GM12891 (cell line): ENCODE measurements around the gene SGSM1.

Experiments
- DNase-seq: peaks from one replicate; pipeline ENCODE4 v3.0.0; 2011; ENCODE audit warnings: low spot score; ENCODE audit not compliant: insufficient read length
- FAIRE-seq: peaks from 2 replicates; lab custom pipeline; 2011; peaks lifted over from hg19 to GRCh38; lab: Jason Lieb, UNC
- PAX5 ChIP-seq: IDR thresholded peaks from 2 replicates; pipeline ENCODE4 v1.6.1; 2011; ENCODE audit warnings: low read length, moderate library complexity, mild to moderate bottlenecking; ENCODE audit not compliant: insufficient read depth, severe bottlenecking
- POLR2A ChIP-seq: IDR thresholded peaks from 2 replicates; pipeline ENCODE4 v1.6.1; 2011; ENCODE audit warnings: low read depth, low read length, control low read depth
- POLR2AphosphoS5 ChIP-seq: IDR thresholded peaks from 2 replicates; pipeline ENCODE4 v1.6.1; 2011; ENCODE audit warnings: low read depth, low read length, control low read depth
- POU2F2 ChIP-seq: IDR thresholded peaks from 2 replicates; pipeline ENCODE4 v1.6.1; 2011; ENCODE audit warnings: low read depth, mild to moderate bottlenecking, control low read depth, low read length, moderate library complexity
- SPI1 ChIP-seq: IDR thresholded peaks from 2 replicates; pipeline ENCODE4 v1.6.1; 2011; ENCODE audit warnings: low read depth, low read length, control low read depth
- TAF1 ChIP-seq: IDR thresholded peaks from 2 replicates; pipeline ENCODE4 v1.6.1; 2011; ENCODE audit warnings: low read depth, low read length, control low read depth

The SGSM1 gene

GRCh38 chr22:24969560-24970301 lies 163.7 kb downstream of the SGSM1 start:
- TF ChIP-seq POLR2A (no peak), TAF1 (no peak), PAX5 (no peak), SPI1 (no peak), POLR2AphosphoS5 (no peak), POU2F2 (no peak)
- DNase-seq (no peak), FAIRE-seq (no peak)

- DNase-seq (no peak), FAIRE-seq (no peak)
- TF ChIP-seq POLR2AphosphoS5: no peak
- TF ChIP-seq SPI1: no peak
- TF ChIP-seq POLR2A: no peak
- no peak for TF ChIP-seq POU2F2
- TF ChIP-seq TAF1: no peak
- TF ChIP-seq PAX5: no peak
Measured at GRCh38 chr22:24972369-24972768, 166.4 kb downstream of the SGSM1 start.

GRCh38 chr22:24973872-24974271 lies 167.9 kb downstream of the SGSM1 start:
- TF ChIP-seq SPI1 (no peak), PAX5 (no peak), POU2F2 (no peak), POLR2AphosphoS5 (no peak), POLR2A (no peak), TAF1 (no peak)
- FAIRE-seq: no peak
- no peak for DNase-seq

GRCh38 chr22:24975125-24975640 lies 169.2 kb downstream of the SGSM1 start:
- FAIRE-seq: no peak
- DNase-seq: no peak
- no peak for TF ChIP-seq PAX5
- no peak for TF ChIP-seq POLR2A
- TF ChIP-seq POLR2AphosphoS5: no peak
- no peak for TF ChIP-seq SPI1
- TF ChIP-seq POU2F2: no peak
- TF ChIP-seq TAF1: no peak

GRCh38 chr22:24975813-24976341 lies 169.9 kb downstream of the SGSM1 start:
- FAIRE-seq: no peak
- no peak for TF ChIP-seq POLR2A
- no peak for TF ChIP-seq POU2F2
- no peak for TF ChIP-seq SPI1
- TF ChIP-seq POLR2AphosphoS5: no peak

GRCh38 chr22:24976442-24977218 lies 170.6 kb downstream of the SGSM1 start:
- FAIRE-seq (no peak), DNase-seq (no peak)
- TF ChIP-seq PAX5 (no peak), POU2F2 (no peak), SPI1 (no peak), TAF1 (no peak), POLR2A (no peak), POLR2AphosphoS5 (no peak)

More at GRCh38 chr22:24975813-24976341, 169.9 kb downstream of the SGSM1 start:
- no peak for DNase-seq
